Neural progenitor cell (in vitro differentiated cells): ENCODE data around the gene RIT1. TPM values are rescaled to one million over a fixed set of nuclear protein-coding genes. Genes with fewer than 3 reads are reported as not detected.
"Not testable (repeated sequence)": the region's sequence is repeated elsewhere in the genome, so short reads cannot be mapped to it uniquely, and the experiment has no call there.

Source experiments
- DNase-seq: peaks from one replicate; pipeline ENCODE4 v3.0.0-alpha.2; 2016; ENCODE audit warnings: low spot score
- H2AFZ ChIP-seq: fragments of 200-600 bp; sonication (generic); replicated peaks from 2 replicates; pipeline ENCODE4 v1.6.1; 2016; ENCODE audit warnings: antibody characterized with exemption
- H3F3A ChIP-seq: fragments of 200-600 bp; sonication (generic); 2 replicates; pipeline ENCODE4 v1.6.1; 2016; ENCODE audit warnings: antibody characterized with exemption, low read depth
- H3K27ac ChIP-seq: fragments of 200-600 bp; sonication (generic); 2 replicates; pipeline ENCODE4 v1.5.1; 2016; ENCODE audit warnings: mild to moderate bottlenecking
- H3K27me3 ChIP-seq: fragments of 200-600 bp; sonication (generic); 2 replicates; pipeline ENCODE4 v1.6.1; 2016; ENCODE audit warnings: mild to moderate bottlenecking, moderate library complexity
- H3K36me3 ChIP-seq: fragments of 200-600 bp; sonication (generic); 2 replicates; pipeline ENCODE4 v1.5.1; 2016
- H3K4me1 ChIP-seq: fragments of 200-600 bp; sonication (generic); 2 replicates; pipeline ENCODE4 v1.6.1; 2016; ENCODE audit warnings: mixed run types
- H3K4me2 ChIP-seq: fragments of 200-600 bp; sonication (generic); 2 replicates; pipeline ENCODE4 v1.6.1; 2016
- H3K4me3 ChIP-seq: fragments of 200-600 bp; sonication (generic); 2 replicates; pipeline ENCODE4 v1.5.1; 2016
- H3K79me2 ChIP-seq: fragments of 200-600 bp; sonication (generic); 2 replicates; pipeline ENCODE4 v1.6.1; 2016; ENCODE audit warnings: low read depth
- H3K9ac ChIP-seq: fragments of 200-600 bp; sonication (generic); 2 replicates; pipeline ENCODE4 v1.6.1; 2016
- H3K9me3 ChIP-seq: fragments of 200-600 bp; sonication (generic); 2 replicates; pipeline ENCODE4 v1.5.1; 2016; ENCODE audit warnings: low read depth
- H4K20me1 ChIP-seq: fragments of 200-600 bp; sonication (generic); 2 replicates; pipeline ENCODE4 v1.6.1; 2016; ENCODE audit warnings: low read depth
- H3K27ac Mint-ChIP-seq: 3 replicates; pipeline ENCODE4 v1.8.0; 2021; ENCODE audit warnings: mixed read lengths
- H3K27me3 Mint-ChIP-seq: 2 replicates; pipeline ENCODE4 v1.8.0; 2022; ENCODE audit warnings: low read depth, mild to moderate bottlenecking, inconsistent platforms, moderate library complexity, mixed read lengths; ENCODE audit not compliant: insufficient read depth
- H3K36me3 Mint-ChIP-seq: 3 replicates; pipeline ENCODE4 v1.8.0; 2021; ENCODE audit warnings: mixed read lengths
- H3K4me1 Mint-ChIP-seq: 3 replicates; pipeline ENCODE4 v1.8.0; 2021; ENCODE audit warnings: mixed read lengths
- H3K4me3 Mint-ChIP-seq: 3 replicates; pipeline ENCODE4 v1.8.0; 2021; ENCODE audit warnings: mild to moderate bottlenecking, moderate library complexity, mixed read lengths
- H3K9me3 Mint-ChIP-seq: 3 replicates; pipeline ENCODE4 v1.8.0; 2020; ENCODE audit warnings: mixed read lengths
- EZH2 ChIP-seq: fragments of 200-600 bp; sonication (generic); IDR thresholded peaks from 2 replicates; pipeline ENCODE4 v1.6.1; 2017; ENCODE audit warnings: antibody characterized with exemption, mild to moderate bottlenecking, moderate library complexity
- EZH2phosphoT487 ChIP-seq: fragments of 200-600 bp; sonication (generic); IDR thresholded peaks from 2 replicates; pipeline ENCODE4 v1.6.1; 2017; ENCODE audit warnings: antibody characterized with exemption
- total RNA-seq: library from RNA; depleted of rRNA; stranded (reverse); fragments of >200 nt; gene quantifications from 2 replicates; pipeline ENCODE4 v1.2.3, GENCODE V29; 2015; ENCODE audit warnings: low replicate concordance
- TF ChIP-seq, protein P1 (sequence below): fragments of 200-600 bp; sonication (generic); IDR thresholded peaks from 2 replicates; pipeline ENCODE4 v1.5.1; 2017; ENCODE audit warnings: antibody characterized with exemption, mild to moderate bottlenecking

The RIT1 gene
- total RNA-seq, 1 donor from 2014 or later: 51.3 TPM

- TF ChIP-seq EZH2 (no peak), EZH2phosphoT487 (no peak)
- TF ChIP-seq, protein P1, sequence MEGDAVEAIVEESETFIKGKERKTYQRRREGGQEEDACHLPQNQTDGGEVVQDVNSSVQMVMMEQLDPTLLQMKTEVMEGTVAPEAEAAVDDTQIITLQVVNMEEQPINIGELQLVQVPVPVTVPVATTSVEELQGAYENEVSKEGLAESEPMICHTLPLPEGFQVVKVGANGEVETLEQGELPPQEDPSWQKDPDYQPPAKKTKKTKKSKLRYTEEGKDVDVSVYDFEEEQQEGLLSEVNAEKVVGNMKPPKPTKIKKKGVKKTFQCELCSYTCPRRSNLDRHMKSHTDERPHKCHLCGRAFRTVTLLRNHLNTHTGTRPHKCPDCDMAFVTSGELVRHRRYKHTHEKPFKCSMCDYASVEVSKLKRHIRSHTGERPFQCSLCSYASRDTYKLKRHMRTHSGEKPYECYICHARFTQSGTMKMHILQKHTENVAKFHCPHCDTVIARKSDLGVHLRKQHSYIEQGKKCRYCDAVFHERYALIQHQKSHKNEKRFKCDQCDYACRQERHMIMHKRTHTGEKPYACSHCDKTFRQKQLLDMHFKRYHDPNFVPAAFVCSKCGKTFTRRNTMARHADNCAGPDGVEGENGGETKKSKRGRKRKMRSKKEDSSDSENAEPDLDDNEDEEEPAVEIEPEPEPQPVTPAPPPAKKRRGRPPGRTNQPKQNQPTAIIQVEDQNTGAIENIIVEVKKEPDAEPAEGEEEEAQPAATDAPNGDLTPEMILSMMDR: no peak
- H3K4me1 Mint-ChIP-seq: peaks cover 12% of the 10 kb centered on the region
- peak overlapping the region; percentile 64 for H3K4me3 Mint-ChIP-seq
- peaks cover 48% of the 10 kb centered on the region for H4K20me1 ChIP-seq
- no peak overlapping the region for H3K27ac ChIP-seq
- peaks cover 28% of the 10 kb centered on the region for H3K36me3 ChIP-seq
- peaks cover 27% of the 10 kb centered on the region for H3K36me3 Mint-ChIP-seq
- H3K9me3 Mint-ChIP-seq: no peaks in the 10 kb centered on the region
- DNase-seq: no peak
- H3K27me3 Mint-ChIP-seq: peaks cover 2% of the 10 kb centered on the region
- no peak overlapping the region for H3K27ac Mint-ChIP-seq
- H3F3A ChIP-seq: peaks cover 26% of the 10 kb centered on the region
- H3K4me2 ChIP-seq: peak overlapping the region; percentile 92
- H3K4me3 ChIP-seq: peak overlapping the region; percentile 93
- no peak overlapping the region for H2AFZ ChIP-seq
- no peaks in the 10 kb centered on the region for H3K9me3 ChIP-seq
- peak overlapping the region; percentile 29 for H3K9ac ChIP-seq
- H3K4me1 ChIP-seq: peaks cover 23% of the 10 kb centered on the region
- no peaks in the 10 kb centered on the region for H3K27me3 ChIP-seq
- peaks cover 66% of the 10 kb centered on the region for H3K79me2 ChIP-seq
Observed at GRCh38 chr1:155931332-155932038, 20.3 kb upstream of the RIT1 start.

- H3K9ac ChIP-seq: peak overlapping the region; percentile 20
- H2AFZ ChIP-seq, H3K27me3 ChIP-seq, H3K27ac Mint-ChIP-seq, H3K27me3 Mint-ChIP-seq, H3K9me3 Mint-ChIP-seq, H3K4me3 ChIP-seq, H3K27ac ChIP-seq, DNase-seq, H3K4me3 Mint-ChIP-seq, H3K9me3 ChIP-seq: not testable (repeated sequence)
- peaks cover 31% of the 10 kb centered on the region for H3K36me3 Mint-ChIP-seq
- H3K36me3 ChIP-seq: peaks cover 32% of the 10 kb centered on the region
- peak overlapping the region; percentile 92 for H3K4me2 ChIP-seq
- peaks cover 23% of the 10 kb centered on the region for H3K4me1 ChIP-seq
- peaks cover 71% of the 10 kb centered on the region for H3K79me2 ChIP-seq
- H3K4me1 Mint-ChIP-seq: peaks cover 12% of the 10 kb centered on the region
- H3F3A ChIP-seq: peaks cover 23% of the 10 kb centered on the region
- peaks cover 48% of the 10 kb centered on the region for H4K20me1 ChIP-seq
Observed at GRCh38 chr1:155930725-155931124, 19.6 kb upstream of the RIT1 start.

DNA sequence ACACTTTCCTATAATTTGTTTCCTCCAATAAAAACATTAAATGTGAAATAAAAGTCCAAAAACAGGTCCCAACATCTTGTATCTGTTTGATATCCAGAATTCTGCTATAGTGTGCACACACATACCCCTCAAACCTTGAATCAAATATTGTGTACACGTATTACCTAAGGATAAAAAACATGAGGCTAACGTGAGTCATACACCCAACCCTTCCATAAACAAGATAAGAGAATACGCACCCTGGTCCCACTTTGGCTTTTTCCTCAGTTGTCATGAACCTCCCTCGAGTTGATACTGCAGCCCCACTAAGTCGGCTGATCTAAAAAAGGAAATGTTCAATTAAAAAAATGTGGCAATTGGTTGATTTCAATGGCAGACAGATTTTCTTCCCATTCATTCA lies 17.9 kb upstream of the RIT1 start:
- no peak for DNase-seq
- H2AFZ ChIP-seq: no peak overlapping the region
- no peaks in the 10 kb centered on the region for H3K27me3 Mint-ChIP-seq
- H3K9me3 Mint-ChIP-seq: no peaks in the 10 kb centered on the region
- peaks cover 17% of the 10 kb centered on the region for H3F3A ChIP-seq
- no peaks in the 10 kb centered on the region for H3K27me3 ChIP-seq
- peaks cover 38% of the 10 kb centered on the region for H3K36me3 ChIP-seq
- H4K20me1 ChIP-seq: peaks cover 48% of the 10 kb centered on the region
- H3K27ac ChIP-seq: no peak overlapping the region
- no peaks in the 10 kb centered on the region for H3K9me3 ChIP-seq
- no peak for TF ChIP-seq EZH2phosphoT487
- TF ChIP-seq, protein P1: no peak
- no peak for TF ChIP-seq EZH2
- H3K4me3 Mint-ChIP-seq: no peak overlapping the region
- H3K4me1 ChIP-seq: peaks cover 23% of the 10 kb centered on the region
- H3K79me2 ChIP-seq: peaks cover 75% of the 10 kb centered on the region
- H3K4me1 Mint-ChIP-seq: peaks cover 12% of the 10 kb centered on the region
- peaks cover 35% of the 10 kb centered on the region for H3K36me3 Mint-ChIP-seq
- no peak overlapping the region for H3K4me3 ChIP-seq
- no peak overlapping the region for H3K4me2 ChIP-seq
- H3K27ac Mint-ChIP-seq: no peak overlapping the region
- H3K9ac ChIP-seq: no peak overlapping the region

DNA sequence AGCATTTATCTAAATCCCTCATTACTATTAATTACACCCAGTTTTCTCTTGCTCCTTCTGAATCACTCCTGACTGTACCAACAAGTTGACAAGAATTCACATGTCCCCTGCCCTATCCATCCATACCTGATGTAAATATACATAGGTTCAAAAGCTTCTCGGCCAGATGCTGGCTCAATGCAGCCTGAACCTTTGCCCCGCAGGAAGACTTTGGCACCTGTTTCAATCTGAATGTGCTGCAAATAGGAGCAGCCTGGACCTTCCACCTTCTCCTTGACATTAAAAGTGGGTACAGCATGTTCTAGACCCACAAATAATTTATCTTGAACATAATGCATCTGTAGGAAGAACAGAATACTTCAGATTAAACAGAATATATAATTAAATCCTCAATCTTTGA lies 14.4 kb upstream of the RIT1 start:
- no peak overlapping the region for H3K4me2 ChIP-seq
- no peak overlapping the region for H3K27ac ChIP-seq
- H3K9me3 ChIP-seq: no peaks in the 10 kb centered on the region
- H3K4me1 Mint-ChIP-seq: no peaks in the 10 kb centered on the region
- H3K4me3 Mint-ChIP-seq: no peak overlapping the region
- peaks cover 49% of the 10 kb centered on the region for H3K36me3 Mint-ChIP-seq
- peaks cover 59% of the 10 kb centered on the region for H3K79me2 ChIP-seq
- H3K36me3 ChIP-seq: peaks cover 45% of the 10 kb centered on the region
- no peaks in the 10 kb centered on the region for H3K27me3 Mint-ChIP-seq
- H3K4me3 ChIP-seq: no peak overlapping the region
- peaks cover 16% of the 10 kb centered on the region for H3F3A ChIP-seq
- peaks cover 17% of the 10 kb centered on the region for H4K20me1 ChIP-seq
- TF ChIP-seq, protein P1: no peak
- no peak for TF ChIP-seq EZH2
- TF ChIP-seq EZH2phosphoT487: no peak
- H3K9ac ChIP-seq: no peak overlapping the region
- H3K4me1 ChIP-seq: no peaks in the 10 kb centered on the region
- no peak overlapping the region for H3K27ac Mint-ChIP-seq
- H2AFZ ChIP-seq: no peak overlapping the region
- no peaks in the 10 kb centered on the region for H3K9me3 Mint-ChIP-seq
- no peak for DNase-seq
- no peaks in the 10 kb centered on the region for H3K27me3 ChIP-seq
